CD4-positive, CD25-positive, alpha-beta regulatory T cell (primary cell): Measurements from ENCODE around the gene PIP5KL1. TPM values are rescaled to one million over a fixed set of nuclear protein-coding genes. Genes with fewer than 3 reads are reported as not detected.

Experiments
- ATAC-seq, 2 donors: fragments of 150-1000 bp; cut with Tn5 transposase; one replicate each; pipeline ENCODE4 v1.10.0; 2021; ENCODE audit warnings: low read depth in 2 of 2, moderate number of reproducible peaks in 2 of 2, moderate library complexity in 1 of 2
- DNase-seq, 3 donors: peaks; one replicate each; pipeline versions ENCODE4 v3.0.0 to v3.0.0-alpha.2; 2012 to 2022; ENCODE audit warnings: mixed read lengths in 1 of 3
- H3K27ac ChIP-seq: one replicate; pipeline ENCODE4 v1.7.0; 2013; ENCODE audit warnings: mild to moderate bottlenecking, low read length; ENCODE audit not compliant: insufficient read depth, poor library complexity, severe bottlenecking
- H3K27me3 ChIP-seq: one replicate; pipeline ENCODE4 v1.7.0; 2013; ENCODE audit warnings: low read length; ENCODE audit not compliant: control insufficient read depth, insufficient read depth
- H3K36me3 ChIP-seq: one replicate; pipeline ENCODE4 v1.7.0; 2013; ENCODE audit warnings: mild to moderate bottlenecking, low read length, moderate library complexity; ENCODE audit not compliant: control insufficient read depth, insufficient read depth
- H3K4me1 ChIP-seq: 2 replicates; pipeline ENCODE4 v1.7.0; 2013; ENCODE audit warnings: mild to moderate bottlenecking, low read length; ENCODE audit not compliant: insufficient read depth, control insufficient read depth, poor library complexity, severe bottlenecking
- H3K4me3 ChIP-seq: one replicate; pipeline ENCODE4 v1.7.0; 2013; ENCODE audit warnings: low read depth, mild to moderate bottlenecking, low read length, moderate library complexity
- H3K9me3 ChIP-seq, 2 experiments: 1 replicate in 1 of 2; 2 replicates in 1 of 2; pipeline ENCODE4 v1.7.0; 2013; ENCODE audit warnings: low read length in 2 of 2, mild to moderate bottlenecking in 1 of 2, moderate library complexity in 1 of 2; ENCODE audit not compliant: control insufficient read depth in 2 of 2
- H3K27ac Mint-ChIP-seq, 3 donors: one replicate each; pipeline ENCODE4 v1.8.0; 2020 to 2022; ENCODE audit warnings: mild to moderate bottlenecking in 3 of 3, mixed read lengths in 3 of 3, moderate library complexity in 2 of 3
- H3K27me3 Mint-ChIP-seq: one replicate; pipeline ENCODE4 v1.8.0; 2022; ENCODE audit warnings: mild to moderate bottlenecking, mixed read lengths
- H3K36me3 Mint-ChIP-seq: one replicate; pipeline ENCODE4 v1.8.0; 2020; ENCODE audit warnings: mixed read lengths
- H3K4me1 Mint-ChIP-seq, 4 donors: one replicate each; pipeline ENCODE4 v1.8.0; 2020 to 2022; ENCODE audit warnings: mixed read lengths in 4 of 4, mild to moderate bottlenecking in 1 of 4
- H3K4me3 Mint-ChIP-seq, 4 donors: one replicate each; pipeline ENCODE4 v1.8.0; 2020 to 2022; ENCODE audit warnings: mild to moderate bottlenecking in 4 of 4, mixed read lengths in 4 of 4, moderate library complexity in 3 of 4
- H3K9me3 Mint-ChIP-seq, 7 donors: one replicate each; pipeline ENCODE4 v1.8.0; 2020 to 2022; ENCODE audit warnings: mixed read lengths in 7 of 7, mild to moderate bottlenecking in 3 of 7, moderate library complexity in 2 of 7
- polyA plus RNA-seq, 4 donors: library from polyadenylated mRNA; unstranded; fragments of 300-500 nt; fragmentation: Illumina TruSeq; gene quantifications; one replicate each; pipeline ENCODE4 v1.2.3, GENCODE V29; 2021
- total RNA-seq: library from RNA; stranded (reverse); gene quantifications from one replicate; pipeline ENCODE4 v1.2.3, GENCODE V29; 2022

The PIP5KL1 gene
- total and polyA plus RNA-seq, 5 donors from 2014 or later = 0.22 to 3.3 (median 0.94) TPM; not detected in 1

- peaks cover 3% of the 10 kb centered on the region for H3K27me3 Mint-ChIP-seq
- Histone ChIP-seq H3K27ac (peak overlapping the region; percentile 91), H3K9me3 (no peaks in the 10 kb centered on the region), H3K36me3 (peaks cover 23% of the 10 kb centered on the region), H3K4me1 (peaks cover 99% of the 10 kb centered on the region), H3K4me3 (peak overlapping the region; percentile 48), H3K27me3 (no peaks in the 10 kb centered on the region)
- peaks cover 22 to 100% (median 78%) of the 10 kb centered on the region in 4 donors for H3K4me1 Mint-ChIP-seq
- peak overlapping the region; percentile 71 to 99 (median 98) for H3K27ac Mint-ChIP-seq
- ATAC-seq (no peak), DNase-seq (no peak)
- peak overlapping the region; percentile 89 to 97 (median 94) for H3K4me3 Mint-ChIP-seq
- H3K36me3 Mint-ChIP-seq = peaks cover 50% of the 10 kb centered on the region
- H3K9me3 Mint-ChIP-seq = no peaks in the 10 kb centered on the region
Measured at GRCh38 chr9:127965953-127966352, 35.4 kb upstream of the PIP5KL1 start.

GRCh38 chr9:127963359-127964064, 32.9 kb upstream of the PIP5KL1 start:
- Mint-ChIP-seq H3K27ac (peak overlapping the region; percentile 88 to 99 (median 98)), H3K4me1 (peaks cover 29 to 100% (median 77%) of the 10 kb centered on the region in 4 donors), H3K9me3 (no peaks in the 10 kb centered on the region), H3K36me3 (peaks cover 46% of the 10 kb centered on the region), H3K4me3 (peak overlapping the region; percentile 89 to 97 (median 94)), H3K27me3 (no peaks in the 10 kb centered on the region)
- DNase-seq = no peak
- H3K36me3 ChIP-seq = peaks cover 33% of the 10 kb centered on the region
- ATAC-seq = peak in 1 of 2 donors; percentile 15
- H3K27me3 ChIP-seq = no peaks in the 10 kb centered on the region
- H3K4me3 ChIP-seq = peak overlapping the region; percentile 35
- peaks cover 100% of the 10 kb centered on the region for H3K4me1 ChIP-seq
- H3K27ac ChIP-seq = peak overlapping the region; percentile 91
- H3K9me3 ChIP-seq = no peaks in the 10 kb centered on the region

- DNase-seq = no peak
- Histone ChIP-seq H3K4me1 (peaks cover 100% of the 10 kb centered on the region), H3K9me3 (no peaks in the 10 kb centered on the region), H3K27me3 (no peaks in the 10 kb centered on the region), H3K27ac (peak overlapping the region; percentile 91), H3K4me3 (peak overlapping the region; percentile 35), H3K36me3 (peaks cover 33% of the 10 kb centered on the region)
- H3K9me3 Mint-ChIP-seq = no peaks in the 10 kb centered on the region
- no peaks in the 10 kb centered on the region for H3K27me3 Mint-ChIP-seq
- H3K4me3 Mint-ChIP-seq = peak overlapping the region; percentile 82 to 97 (median 92)
- peaks cover 28 to 100% (median 75%) of the 10 kb centered on the region in 4 donors for H3K4me1 Mint-ChIP-seq
- peaks cover 43% of the 10 kb centered on the region for H3K36me3 Mint-ChIP-seq
- no peak for ATAC-seq
- peak overlapping the region; percentile 88 to 98 (median 92) for H3K27ac Mint-ChIP-seq
Measured at GRCh38 chr9:127963041-127963358, 32.4 kb upstream of the PIP5KL1 start.

- H3K36me3 Mint-ChIP-seq = peaks cover 43% of the 10 kb centered on the region
- Histone ChIP-seq H3K4me3 (no peak overlapping the region), H3K36me3 (peaks cover 33% of the 10 kb centered on the region), H3K4me1 (peaks cover 100% of the 10 kb centered on the region), H3K27ac (peak overlapping the region; percentile 91), H3K9me3 (no peaks in the 10 kb centered on the region), H3K27me3 (no peaks in the 10 kb centered on the region)
- no peaks in the 10 kb centered on the region for H3K27me3 Mint-ChIP-seq
- peaks cover 31 to 100% (median 73%) of the 10 kb centered on the region in 4 donors for H3K4me1 Mint-ChIP-seq
- no peak for DNase-seq
- H3K4me3 Mint-ChIP-seq = peak overlapping the region; percentile 82 to 97 (median 92)
- ATAC-seq = no peak
- H3K9me3 Mint-ChIP-seq = no peaks in the 10 kb centered on the region
- H3K27ac Mint-ChIP-seq = peak overlapping the region; percentile 74 to 98 (median 97)
Measured at GRCh38 chr9:127962278-127962677, 31.7 kb upstream of the PIP5KL1 start.

- H3K36me3 Mint-ChIP-seq = peaks cover 43% of the 10 kb centered on the region
- Histone ChIP-seq H3K27me3 (no peaks in the 10 kb centered on the region), H3K9me3 (no peaks in the 10 kb centered on the region), H3K4me1 (peaks cover 100% of the 10 kb centered on the region), H3K27ac (peak overlapping the region; percentile 91), H3K36me3 (peaks cover 33% of the 10 kb centered on the region), H3K4me3 (peak overlapping the region; percentile 19)
- H3K4me3 Mint-ChIP-seq = peak overlapping the region; percentile 82 to 97 (median 92)
- peaks cover 31 to 100% (median 74%) of the 10 kb centered on the region in 4 donors for H3K4me1 Mint-ChIP-seq
- ATAC-seq (no peak), DNase-seq (no peak)
- no peaks in the 10 kb centered on the region for H3K9me3 Mint-ChIP-seq
- no peaks in the 10 kb centered on the region for H3K27me3 Mint-ChIP-seq
- H3K27ac Mint-ChIP-seq = peak overlapping the region; percentile 74 to 98 (median 97)
Measured at GRCh38 chr9:127961613-127962155, 31.1 kb upstream of the PIP5KL1 start.

GRCh38 chr9:127961155-127961490, 30.5 kb upstream of the PIP5KL1 start:
- no peak for DNase-seq
- peak overlapping the region; percentile 91 for H3K27ac ChIP-seq
- no peaks in the 10 kb centered on the region for H3K27me3 ChIP-seq
- Mint-ChIP-seq H3K9me3 (no peaks in the 10 kb centered on the region), H3K27me3 (no peaks in the 10 kb centered on the region), H3K4me1 (peaks cover 32 to 100% (median 73%) of the 10 kb centered on the region in 4 donors), H3K4me3 (peak overlapping the region; percentile 82 to 97 (median 92)), H3K27ac (peak overlapping the region; percentile 74 to 98 (median 97)), H3K36me3 (peaks cover 43% of the 10 kb centered on the region)
- no peak for ATAC-seq
- peak overlapping the region; percentile 19 for H3K4me3 ChIP-seq
- H3K9me3 ChIP-seq = no peaks in the 10 kb centered on the region
- peaks cover 100% of the 10 kb centered on the region for H3K4me1 ChIP-seq
- H3K36me3 ChIP-seq = peaks cover 33% of the 10 kb centered on the region

GRCh38 chr9:127960410-127961154, 30.0 kb upstream of the PIP5KL1 start:
- H3K9me3 Mint-ChIP-seq = no peaks in the 10 kb centered on the region
- no peak for ATAC-seq
- Histone ChIP-seq H3K36me3 (peaks cover 33% of the 10 kb centered on the region), H3K4me3 (peak overlapping the region; percentile 52), H3K4me1 (peaks cover 100% of the 10 kb centered on the region), H3K27me3 (no peaks in the 10 kb centered on the region), H3K27ac (peak overlapping the region; percentile 91), H3K9me3 (no peaks in the 10 kb centered on the region)
- H3K36me3 Mint-ChIP-seq = peaks cover 44% of the 10 kb centered on the region
- peak overlapping the region; percentile 66 to 95 (median 75) for H3K4me3 Mint-ChIP-seq
- H3K27me3 Mint-ChIP-seq = no peaks in the 10 kb centered on the region
- peaks cover 37 to 100% (median 75%) of the 10 kb centered on the region in 4 donors for H3K4me1 Mint-ChIP-seq
- no peak for DNase-seq
- H3K27ac Mint-ChIP-seq = peak overlapping the region; percentile 60 to 98 (median 97)
